Suprapubic skin (tissue), 4 donors: ENCODE data around the gene PCBD2. TPM values are rescaled to one million over a fixed set of nuclear protein-coding genes. Genes with fewer than 3 reads are reported as not detected.
"Not testable (repeated sequence)": the region's sequence is repeated elsewhere in the genome, so short reads cannot be mapped to it uniquely, and the experiment has no call there.

ENCODE experiments used
- DNase-seq, 2 donors: peaks; one replicate each; pipeline ENCODE4 v3.0.0-alpha.2; 2019; ENCODE audit warnings: low spot score in 2 of 2
- H3K27ac ChIP-seq: fragments of 200-600 bp; sonication (generic); one replicate; pipeline ENCODE4 v1.5.1; 2019
- H3K27me3 ChIP-seq: fragments of 200-600 bp; sonication (generic); one replicate; pipeline ENCODE4 v1.5.1; 2019
- H3K36me3 ChIP-seq: fragments of 200-600 bp; sonication (generic); one replicate; pipeline ENCODE4 v1.5.1; 2019
- H3K4me1 ChIP-seq: fragments of 200-600 bp; sonication (generic); one replicate; pipeline ENCODE4 v1.5.1; 2019
- H3K4me3 ChIP-seq: fragments of 200-600 bp; sonication (generic); one replicate; pipeline ENCODE4 v1.5.1; 2019; ENCODE audit warnings: mild to moderate bottlenecking
- H3K9me3 ChIP-seq: fragments of 200-600 bp; sonication (generic); one replicate; pipeline ENCODE4 v1.5.1; 2019
- EP300 ChIP-seq: sonication (generic); formaldehyde crosslinking; IDR thresholded peaks from one replicate; pipeline ENCODE4 v1.6.1; 2017; ENCODE audit warnings: antibody characterized with exemption
- POLR2A ChIP-seq, 2 donors: fragments of 450-650 bp; IDR thresholded peaks; one replicate each; pipeline ENCODE4 v1.6.1; 2017; ENCODE audit warnings: antibody characterized with exemption in 2 of 2, mild to moderate bottlenecking in 2 of 2, moderate library complexity in 2 of 2
- POLR2AphosphoS5 ChIP-seq, 3 donors: sonication (generic); formaldehyde crosslinking; IDR thresholded peaks; one replicate each; pipeline ENCODE4 v1.6.1; 2017; ENCODE audit warnings: antibody characterized with exemption in 3 of 3
- WGBS: methylation state at CpG from one replicate; pipeline ENCODE4 v1.1.5; 2018; 5-methylcytosine and 5-hydroxymethylcytosine counted together
- total RNA-seq, 4 donors: library from RNA; depleted of rRNA; stranded (reverse); fragments of >200 nt; gene quantifications; one replicate each; pipeline ENCODE4 v1.1.0, GENCODE V29; 2016
- TF ChIP-seq, protein P1 (sequence below), 2 donors: fragments of 200-600 bp in 1 of 2; fragments of 450-650 bp in 1 of 2; sonication (generic) in 1 of 2; IDR thresholded peaks; one replicate each; pipeline ENCODE4 v1.5.1; 2016 to 2019; ENCODE audit warnings: antibody characterized with exemption in 2 of 2, mild to moderate bottlenecking in 1 of 2, moderate library complexity in 1 of 2

The PCBD2 gene
- total RNA-seq, 4 donors from 2014 or later: 8.2 to 13.4 (median 9.1) TPM

DNA sequence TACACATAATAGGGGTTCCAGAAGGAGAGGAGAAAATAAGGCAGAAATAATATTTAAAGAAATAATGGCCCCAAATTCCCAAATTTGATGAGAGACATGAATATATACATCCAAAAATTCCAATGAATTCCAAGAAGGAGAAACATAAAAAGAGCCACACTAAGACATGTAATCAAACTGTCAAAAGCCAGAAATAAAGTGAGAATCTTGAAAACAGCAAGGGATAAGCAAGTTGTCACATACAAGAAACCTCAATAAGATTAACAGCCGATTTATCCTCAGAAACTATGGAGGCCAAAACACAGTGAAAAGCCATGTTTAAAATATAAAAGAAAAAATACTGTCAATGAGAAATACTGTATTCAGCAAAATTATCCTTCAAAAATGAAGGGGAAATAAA lies 77.3 kb downstream of the PCBD2 start:
- Histone ChIP-seq H3K4me1 (no peaks in the 10 kb centered on the region), H3K9me3 (peaks cover 39% of the 10 kb centered on the region), H3K36me3 (no peaks in the 10 kb centered on the region), H3K4me3 (no peak overlapping the region), H3K27me3 (no peaks in the 10 kb centered on the region), H3K27ac (no peak overlapping the region)
- WGBS: 97% methylated on average over 1 of the region's 1 CpG
- TF ChIP-seq EP300 (no peak), POLR2AphosphoS5 (IDR thresholded peaks at IDR 0.05) (no peak), POLR2A (IDR thresholded peaks at IDR 0.05) (no peak)
- TF ChIP-seq, protein P1, sequence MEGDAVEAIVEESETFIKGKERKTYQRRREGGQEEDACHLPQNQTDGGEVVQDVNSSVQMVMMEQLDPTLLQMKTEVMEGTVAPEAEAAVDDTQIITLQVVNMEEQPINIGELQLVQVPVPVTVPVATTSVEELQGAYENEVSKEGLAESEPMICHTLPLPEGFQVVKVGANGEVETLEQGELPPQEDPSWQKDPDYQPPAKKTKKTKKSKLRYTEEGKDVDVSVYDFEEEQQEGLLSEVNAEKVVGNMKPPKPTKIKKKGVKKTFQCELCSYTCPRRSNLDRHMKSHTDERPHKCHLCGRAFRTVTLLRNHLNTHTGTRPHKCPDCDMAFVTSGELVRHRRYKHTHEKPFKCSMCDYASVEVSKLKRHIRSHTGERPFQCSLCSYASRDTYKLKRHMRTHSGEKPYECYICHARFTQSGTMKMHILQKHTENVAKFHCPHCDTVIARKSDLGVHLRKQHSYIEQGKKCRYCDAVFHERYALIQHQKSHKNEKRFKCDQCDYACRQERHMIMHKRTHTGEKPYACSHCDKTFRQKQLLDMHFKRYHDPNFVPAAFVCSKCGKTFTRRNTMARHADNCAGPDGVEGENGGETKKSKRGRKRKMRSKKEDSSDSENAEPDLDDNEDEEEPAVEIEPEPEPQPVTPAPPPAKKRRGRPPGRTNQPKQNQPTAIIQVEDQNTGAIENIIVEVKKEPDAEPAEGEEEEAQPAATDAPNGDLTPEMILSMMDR (IDR thresholded peaks at IDR 0.05): no peak
- DNase-seq: no peak

DNA sequence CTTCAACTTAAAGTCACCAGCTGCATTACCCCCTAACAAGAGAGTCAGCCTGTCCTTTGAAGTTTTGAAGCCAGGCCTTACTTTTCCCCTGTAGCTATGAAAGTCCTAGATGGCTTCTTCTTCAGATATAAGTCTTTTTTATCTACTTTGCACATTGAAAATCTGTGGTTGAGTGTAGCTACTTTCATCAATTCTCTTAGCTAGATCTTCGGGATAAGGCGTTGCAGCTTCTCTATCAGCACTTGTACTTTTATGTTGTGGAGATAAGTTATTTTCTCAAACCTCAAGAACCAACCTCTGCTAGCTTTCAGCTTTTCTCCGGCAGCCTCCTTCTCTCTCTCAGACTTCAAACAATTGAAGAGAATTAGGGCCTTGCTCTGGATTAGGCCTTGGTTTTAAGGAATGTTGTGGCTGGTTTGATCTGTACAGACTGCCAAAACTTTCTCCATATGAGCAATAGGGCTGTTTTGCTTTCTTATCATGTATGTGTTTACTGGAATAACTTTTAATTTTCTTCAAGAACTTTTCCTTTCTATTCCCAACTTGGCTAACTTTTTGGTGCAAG lies 84.4 kb downstream of the PCBD2 start:
- 67% methylated on average over 3 of the region's 3 CpGs for WGBS
- TF ChIP-seq POLR2A (IDR thresholded peaks at IDR 0.05): no peak
- TF ChIP-seq POLR2AphosphoS5 (IDR thresholded peaks at IDR 0.05): no peak
- TF ChIP-seq, protein P1 (IDR thresholded peaks at IDR 0.05): no peak
- TF ChIP-seq EP300: no peak
- no peaks in the 10 kb centered on the region for H3K36me3 ChIP-seq

GRCh38 chr5:134990183-134990582 lies 85.3 kb downstream of the PCBD2 start:
- H3K27ac ChIP-seq, H3K4me3 ChIP-seq, DNase-seq, H3K4me1 ChIP-seq, H3K36me3 ChIP-seq, H3K27me3 ChIP-seq, H3K9me3 ChIP-seq: not testable (repeated sequence)
- 75% methylated on average over 5 of the region's 5 CpGs for WGBS

More for the DNA sequence above, 84.4 kb downstream of the PCBD2 start:
- H3K4me3 ChIP-seq: no peak overlapping the region
- no peaks in the 10 kb centered on the region for H3K4me1 ChIP-seq
- H3K27ac ChIP-seq: no peak overlapping the region
- no peak for DNase-seq
- no peaks in the 10 kb centered on the region for H3K9me3 ChIP-seq
- H3K27me3 ChIP-seq: no peaks in the 10 kb centered on the region

- no peak overlapping the region for H3K4me3 ChIP-seq
- H3K27ac ChIP-seq: no peak overlapping the region
- H3K36me3 ChIP-seq: no peaks in the 10 kb centered on the region
- H3K27me3 ChIP-seq: no peaks in the 10 kb centered on the region
- no peak for DNase-seq
- H3K4me1 ChIP-seq: no peaks in the 10 kb centered on the region
- 88% methylated on average over 5 of the region's 5 CpGs for WGBS
- H3K9me3 ChIP-seq: no peaks in the 10 kb centered on the region
- TF ChIP-seq, protein P1 (IDR thresholded peaks at IDR 0.05): no peak
- TF ChIP-seq POLR2AphosphoS5 (IDR thresholded peaks at IDR 0.05) (no peak), POLR2A (IDR thresholded peaks at IDR 0.05) (no peak), EP300 (no peak)
Observed at GRCh38 chr5:134992148-134992547, 87.2 kb downstream of the PCBD2 start.

GRCh38 chr5:134993161-134993560 lies 88.2 kb downstream of the PCBD2 start:
- Histone ChIP-seq H3K4me3 (no peak overlapping the region), H3K36me3 (no peaks in the 10 kb centered on the region)

More at GRCh38 chr5:134993161-134993560, 88.2 kb downstream of the PCBD2 start:
- Histone ChIP-seq H3K27ac (no peak overlapping the region), H3K27me3 (no peaks in the 10 kb centered on the region), H3K4me1 (no peaks in the 10 kb centered on the region), H3K9me3 (no peaks in the 10 kb centered on the region)
- 89% methylated on average over 2 of the region's 2 CpGs for WGBS
- TF ChIP-seq POLR2A (IDR thresholded peaks at IDR 0.05) (no peak), POLR2AphosphoS5 (IDR thresholded peaks at IDR 0.05) (no peak), EP300 (no peak)
- TF ChIP-seq, protein P1 (IDR thresholded peaks at IDR 0.05): no peak
- DNase-seq: no peak
